Iris pigment epithelial cell (primary cell): ENCODE results near the gene SEMA3D.
A peak's percentile ranks its signal among the peaks of the same experiment; 100 is the strongest.

Experiments used
- DNase-seq: peaks from one replicate; pipeline ENCODE4 v3.0.0-alpha.2; 2011; ENCODE audit warnings: low read depth

Gene SEMA3D

DNA sequence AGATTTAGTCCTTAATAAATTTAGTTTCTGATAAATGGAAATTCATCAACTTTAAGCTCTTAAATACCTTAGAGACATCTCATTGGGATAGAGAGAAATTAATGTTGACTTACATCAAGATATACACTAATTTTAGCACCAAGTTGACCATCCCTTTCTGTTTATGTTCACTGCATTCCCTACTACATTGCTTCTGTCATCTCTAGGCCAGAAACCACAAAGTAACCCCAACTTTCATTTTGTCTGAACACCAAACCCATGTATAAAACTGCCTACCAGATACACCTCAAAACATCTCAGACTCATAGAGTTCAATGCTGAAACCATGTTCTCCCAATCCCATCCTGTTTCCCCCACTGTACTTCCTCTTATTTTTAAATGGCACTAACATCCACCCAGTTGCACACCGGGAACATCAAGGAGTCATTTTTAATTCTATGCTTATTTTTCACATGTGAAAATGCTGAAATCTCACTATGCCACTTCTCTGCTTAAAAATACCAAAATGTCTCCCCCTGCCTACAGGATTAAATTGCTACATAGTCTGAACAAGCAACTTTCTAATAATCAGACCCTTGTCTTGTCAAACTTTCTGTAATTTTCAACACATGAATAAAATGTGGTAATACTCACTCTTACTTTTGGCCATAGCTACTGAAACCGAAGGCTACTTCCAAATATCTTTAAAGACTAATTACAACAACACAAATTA is 201.6 kb downstream of the SEMA3D start:
- peak; percentile 41 for DNase-seq

DNA sequence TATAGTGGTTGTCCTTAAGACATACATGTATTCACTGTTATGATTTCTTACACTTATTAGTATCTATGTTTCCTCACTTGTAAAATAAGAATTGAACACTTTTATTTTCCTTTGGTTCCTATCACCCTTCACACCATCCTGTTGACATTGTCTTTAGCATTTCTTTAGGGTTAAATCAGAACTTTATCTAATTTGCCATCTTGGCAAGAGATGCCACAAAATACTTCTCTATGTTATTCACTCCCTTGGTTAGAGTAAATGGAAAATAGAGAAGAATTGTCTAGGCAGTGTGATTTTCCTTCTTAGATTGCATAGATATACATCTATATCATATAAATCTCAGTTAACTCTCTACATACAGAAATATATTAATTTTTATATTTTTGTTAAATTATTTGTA is 204.7 kb downstream of the SEMA3D start:
- DNase-seq = no peak

GRCh38 chr7:84981055-84981976 is 205.5 kb downstream of the SEMA3D start:
- DNase-seq = no peak

GRCh38 chr7:84975586-84976185 is 211.2 kb downstream of the SEMA3D start:
- peak; percentile 49 for DNase-seq

GRCh38 chr7:84971360-84971759 is 215.5 kb downstream of the SEMA3D start:
- no peak for DNase-seq

GRCh38 chr7:84970670-84971069 is 216.2 kb downstream of the SEMA3D start:
- DNase-seq = no peak

DNA sequence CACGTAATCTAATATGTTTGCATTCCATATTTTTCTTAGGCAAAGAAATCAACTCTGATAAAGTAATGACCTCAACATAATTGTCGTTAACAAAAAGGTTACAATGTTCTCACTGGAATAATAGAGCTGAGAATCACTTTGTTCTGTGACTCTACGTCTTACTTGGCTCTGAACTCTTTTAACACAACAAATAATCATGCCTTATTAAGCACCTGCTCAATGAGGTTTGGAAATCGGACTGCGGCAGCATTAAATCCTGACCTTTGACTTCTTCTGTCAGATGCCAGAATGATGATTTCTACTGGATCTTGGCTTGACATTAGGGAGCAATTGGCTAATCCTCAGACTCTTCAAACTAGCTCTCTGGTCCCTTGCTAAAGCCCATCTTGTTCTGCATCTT is 233.6 kb downstream of the SEMA3D start:
- peak; percentile 8 for DNase-seq

DNA sequence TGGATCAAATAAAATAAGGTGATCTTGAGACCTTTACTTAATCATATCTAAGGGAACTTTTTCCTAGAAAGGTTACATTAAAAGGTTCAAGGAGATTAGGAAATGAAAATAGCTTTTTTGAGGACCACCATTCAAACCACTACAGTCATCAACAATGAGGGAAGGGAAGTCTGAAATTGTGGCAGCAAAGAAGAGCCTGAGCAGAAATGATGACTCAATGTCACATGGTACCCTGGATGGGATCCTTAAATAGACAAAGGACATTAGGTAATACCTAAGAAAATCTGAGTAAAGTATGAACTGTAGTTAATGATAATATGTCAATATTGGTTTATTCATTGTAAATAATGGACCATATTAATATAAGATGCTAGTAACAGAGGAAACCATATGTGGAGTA is 236.0 kb downstream of the SEMA3D start:
- peak; percentile 51 for DNase-seq

GRCh38 chr7:84949501-84949900 is 237.4 kb downstream of the SEMA3D start:
- peak; percentile 56 for DNase-seq

GRCh38 chr7:84949067-84949466 is 237.8 kb downstream of the SEMA3D start:
- DNase-seq = peak; percentile 45

- peak; percentile 14 for DNase-seq
Measured at GRCh38 chr7:84948634-84949033, 238.2 kb downstream of the SEMA3D start.

GRCh38 chr7:84946549-84946948 is 240.3 kb downstream of the SEMA3D start:
- no peak for DNase-seq
